ENCODE results near the gene RPS18. TPM values are rescaled to one million over a fixed set of nuclear protein-coding genes. Genes with fewer than 3 reads are reported as not detected.

The RPS18 gene
- total RNA-seq, 3 donors from 2014 or later (not counting 1 experiment from before 2014, with no cell fraction given), result 1,182 to 1,707 (median 1,500) TPM

GRCh38 chr6:33278392-33278741, 6.5 kb downstream of the RPS18 start:
- TF ChIP-seq, protein P1, sequence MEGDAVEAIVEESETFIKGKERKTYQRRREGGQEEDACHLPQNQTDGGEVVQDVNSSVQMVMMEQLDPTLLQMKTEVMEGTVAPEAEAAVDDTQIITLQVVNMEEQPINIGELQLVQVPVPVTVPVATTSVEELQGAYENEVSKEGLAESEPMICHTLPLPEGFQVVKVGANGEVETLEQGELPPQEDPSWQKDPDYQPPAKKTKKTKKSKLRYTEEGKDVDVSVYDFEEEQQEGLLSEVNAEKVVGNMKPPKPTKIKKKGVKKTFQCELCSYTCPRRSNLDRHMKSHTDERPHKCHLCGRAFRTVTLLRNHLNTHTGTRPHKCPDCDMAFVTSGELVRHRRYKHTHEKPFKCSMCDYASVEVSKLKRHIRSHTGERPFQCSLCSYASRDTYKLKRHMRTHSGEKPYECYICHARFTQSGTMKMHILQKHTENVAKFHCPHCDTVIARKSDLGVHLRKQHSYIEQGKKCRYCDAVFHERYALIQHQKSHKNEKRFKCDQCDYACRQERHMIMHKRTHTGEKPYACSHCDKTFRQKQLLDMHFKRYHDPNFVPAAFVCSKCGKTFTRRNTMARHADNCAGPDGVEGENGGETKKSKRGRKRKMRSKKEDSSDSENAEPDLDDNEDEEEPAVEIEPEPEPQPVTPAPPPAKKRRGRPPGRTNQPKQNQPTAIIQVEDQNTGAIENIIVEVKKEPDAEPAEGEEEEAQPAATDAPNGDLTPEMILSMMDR (IDR thresholded peaks at IDR 0.05), result no peak
- intact Hi-C loops (cut with micrococcal nuclease), result no loop called here
- DNase-seq (no peak), ATAC-seq (no peak)
- Mint-ChIP-seq H3K27me3 (ENCODE audit: low read depth in 2 of 2) (no peaks in the 10 kb centered on the region), H3K27ac (peak overlapping the region; percentile 90 to 91), H3K36me3 (peaks cover 7% of the 10 kb centered on the region), H3K9me3 (no peaks in the 10 kb centered on the region), H3K4me3 (peak overlapping the region; percentile 13), H3K4me1 (peaks cover 35 to 58% of the 10 kb centered on the region in 2 donors)
- no peaks in the 10 kb centered on the region for H3K9me3 ChIP-seq (ENCODE audit: control insufficient read depth, insufficient read depth, low read length)
- 87% methylated on average over 9 of the region's 9 CpGs for WGBS (ENCODE audit: insufficient coverage)
- H3K4me3 ChIP-seq (ENCODE audit: low read length), result no peak overlapping the region
- peaks cover 52% of the 10 kb centered on the region for H3K4me1 ChIP-seq (ENCODE audit: control insufficient read depth, insufficient read depth, low read length)
- H3K27me3 ChIP-seq (ENCODE audit: control insufficient read depth, insufficient read depth, low read length), result no peaks in the 10 kb centered on the region
- H3K36me3 ChIP-seq (ENCODE audit: control insufficient read depth, insufficient read depth, low read length), result peaks cover 46% of the 10 kb centered on the region
- peak overlapping the region; percentile 90 for H3K27ac ChIP-seq (ENCODE audit: low read length)

DNA sequence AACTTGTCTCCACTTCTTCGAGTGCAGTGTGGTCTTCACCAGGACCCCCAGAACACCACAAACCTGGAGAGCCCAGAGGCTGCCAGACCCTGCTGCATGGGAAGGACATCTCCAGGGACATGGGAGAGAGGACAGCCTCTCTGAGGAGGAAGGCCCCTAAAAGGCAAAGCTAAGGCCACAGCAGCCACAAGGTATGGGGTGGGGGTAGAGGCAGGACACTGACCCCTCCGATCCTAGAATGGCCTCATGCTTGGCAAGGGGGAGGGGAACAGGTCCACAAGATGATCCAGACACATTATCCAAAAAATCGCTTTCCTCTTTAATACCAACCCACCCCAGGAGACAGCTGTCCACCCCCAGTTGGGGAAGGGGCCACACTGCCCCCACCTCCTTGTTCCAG, 6.9 kb downstream of the RPS18 start:
- Mint-ChIP-seq H3K36me3 (peaks cover 7% of the 10 kb centered on the region), H3K27me3 (ENCODE audit: low read depth in 2 of 2) (no peaks in the 10 kb centered on the region), H3K27ac (peak overlapping the region; percentile 90 to 91), H3K9me3 (no peaks in the 10 kb centered on the region), H3K4me1 (peaks cover 30 to 56% of the 10 kb centered on the region in 2 donors), H3K4me3 (no peak overlapping the region)
- Histone ChIP-seq H3K27ac (ENCODE audit: low read length) (no peak overlapping the region), H3K4me3 (ENCODE audit: low read length) (no peak overlapping the region), H3K27me3 (ENCODE audit: control insufficient read depth, insufficient read depth, low read length) (no peaks in the 10 kb centered on the region), H3K36me3 (ENCODE audit: control insufficient read depth, insufficient read depth, low read length) (peaks cover 44% of the 10 kb centered on the region), H3K4me1 (ENCODE audit: control insufficient read depth, insufficient read depth, low read length) (peaks cover 48% of the 10 kb centered on the region), H3K9me3 (ENCODE audit: control insufficient read depth, insufficient read depth, low read length) (no peaks in the 10 kb centered on the region)
- TF ChIP-seq, protein P1 (IDR thresholded peaks at IDR 0.05), result no peak
- 87% methylated on average over 3 of the region's 3 CpGs for WGBS (ENCODE audit: insufficient coverage)
- no peak for ATAC-seq
- intact Hi-C loops (cut with micrococcal nuclease), result no loop called here
- no peak for DNase-seq

- TF ChIP-seq, protein P1 (IDR thresholded peaks at IDR 0.05), result no peak
- Mint-ChIP-seq H3K27me3 (ENCODE audit: low read depth in 2 of 2) (no peaks in the 10 kb centered on the region), H3K36me3 (peaks cover 7% of the 10 kb centered on the region), H3K4me1 (peaks cover 27 to 55% of the 10 kb centered on the region in 2 donors), H3K9me3 (no peaks in the 10 kb centered on the region), H3K4me3 (no peak overlapping the region), H3K27ac (peak overlapping the region; percentile 23 to 35)
- ATAC-seq, result no peak
- no peaks in the 10 kb centered on the region for H3K27me3 ChIP-seq (ENCODE audit: control insufficient read depth, insufficient read depth, low read length)
- DNase-seq, result peak in 1 of 2 donors; percentile 10
- H3K9me3 ChIP-seq (ENCODE audit: control insufficient read depth, insufficient read depth, low read length), result no peaks in the 10 kb centered on the region
- intact Hi-C loops (cut with micrococcal nuclease), result no loop called here
- no peak overlapping the region for H3K4me3 ChIP-seq (ENCODE audit: low read length)
- H3K27ac ChIP-seq (ENCODE audit: low read length), result no peak overlapping the region
- H3K4me1 ChIP-seq (ENCODE audit: control insufficient read depth, insufficient read depth, low read length), result peaks cover 43% of the 10 kb centered on the region
- WGBS (ENCODE audit: insufficient coverage), result 92% methylated on average over 13 of the region's 13 CpGs
- H3K36me3 ChIP-seq (ENCODE audit: control insufficient read depth, insufficient read depth, low read length), result peaks cover 42% of the 10 kb centered on the region
Observed at GRCh38 chr6:33279257-33279695, 7.4 kb downstream of the RPS18 start.

- no peaks in the 10 kb centered on the region for H3K9me3 Mint-ChIP-seq
- ATAC-seq, result no peak
- peak overlapping the region in 1 of 2 donors; percentile 35 for H3K27ac Mint-ChIP-seq
- H3K36me3 Mint-ChIP-seq, result no peaks in the 10 kb centered on the region
- H3K27me3 ChIP-seq (ENCODE audit: control insufficient read depth, insufficient read depth, low read length), result no peaks in the 10 kb centered on the region
- TF ChIP-seq, protein P1 (IDR thresholded peaks at IDR 0.05), result no peak
- peak in 1 of 2 donors; percentile 51 for DNase-seq
- H3K4me1 Mint-ChIP-seq, result peaks cover 20 to 47% of the 10 kb centered on the region in 2 donors
- peaks cover 42% of the 10 kb centered on the region for H3K4me1 ChIP-seq (ENCODE audit: control insufficient read depth, insufficient read depth, low read length)
- intact Hi-C loops (cut with micrococcal nuclease), result no loop called here
- H3K4me3 ChIP-seq (ENCODE audit: low read length), result no peak overlapping the region
- no peaks in the 10 kb centered on the region for H3K27me3 Mint-ChIP-seq (ENCODE audit: low read depth in 2 of 2)
- H3K9me3 ChIP-seq (ENCODE audit: control insufficient read depth, insufficient read depth, low read length), result no peaks in the 10 kb centered on the region
- H3K27ac ChIP-seq (ENCODE audit: low read length), result no peak overlapping the region
- peak overlapping the region; percentile 47 for H3K4me3 Mint-ChIP-seq
- 55% methylated on average over 1 of the region's 5 CpGs for WGBS (ENCODE audit: insufficient coverage)
- peaks cover 41% of the 10 kb centered on the region for H3K36me3 ChIP-seq (ENCODE audit: control insufficient read depth, insufficient read depth, low read length)
Observed at GRCh38 chr6:33279971-33280511, 8.2 kb downstream of the RPS18 start.

All from natural killer cell (primary cell).